Stimulated activated CD4-positive, alpha-beta T cell treated with anti-CD3 and anti-CD28 coated beads, TNF-alpha, amount 100 ng/mL, for 4 hours (primary cell): ENCODE measurements around the gene TMEM212.
"Not testable (repeated sequence)": the region's sequence is repeated elsewhere in the genome, so short reads cannot be mapped to it uniquely, and the experiment has no call there.

Experiments used
- DNase-seq, 3 experiments: peaks; one replicate each; pipeline ENCODE4 v3.0.0-alpha.2; 2020; ENCODE audit warnings: low read depth in 3 of 3

Gene TMEM212

DNA sequence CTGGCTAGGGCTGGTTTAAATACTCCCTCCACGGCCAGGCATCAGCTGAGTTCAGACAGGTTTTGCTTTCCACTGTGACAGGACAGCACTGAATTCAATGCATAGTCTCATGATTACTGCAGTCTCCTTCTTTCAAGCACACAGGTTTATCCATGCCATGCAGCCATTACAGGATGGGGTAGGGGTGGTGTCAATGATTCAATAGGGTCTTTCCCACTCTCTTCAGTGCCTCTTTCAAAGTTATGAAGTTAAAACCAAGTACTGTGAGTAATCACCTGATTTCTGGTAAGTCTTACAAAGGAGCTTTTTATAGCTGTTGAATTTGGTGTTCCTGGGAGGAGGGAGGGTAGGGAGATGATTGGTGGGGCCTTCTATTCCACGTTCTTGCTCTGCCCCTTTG is 47.2 kb downstream of the TMEM212 start:
- no peak for DNase-seq

DNA sequence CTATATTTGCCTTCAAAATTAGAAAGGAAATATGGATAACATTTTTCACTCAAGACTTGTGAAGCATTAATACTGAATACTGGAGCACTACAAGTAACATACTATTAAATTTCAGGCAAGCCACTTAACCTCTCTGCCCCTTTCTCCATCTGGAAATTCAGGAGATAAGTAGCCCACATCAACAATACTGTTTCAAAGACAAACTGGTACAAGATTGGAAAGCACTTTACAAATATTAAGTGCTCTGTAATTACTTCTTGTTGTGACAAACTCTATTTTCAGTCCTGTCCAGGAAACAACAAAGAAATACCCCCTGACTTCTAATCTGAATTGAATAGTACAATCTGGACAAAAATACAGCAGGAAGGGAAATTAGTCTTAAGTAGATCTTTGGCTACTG is 49.3 kb downstream of the TMEM212 start:
- no peak for DNase-seq

DNA sequence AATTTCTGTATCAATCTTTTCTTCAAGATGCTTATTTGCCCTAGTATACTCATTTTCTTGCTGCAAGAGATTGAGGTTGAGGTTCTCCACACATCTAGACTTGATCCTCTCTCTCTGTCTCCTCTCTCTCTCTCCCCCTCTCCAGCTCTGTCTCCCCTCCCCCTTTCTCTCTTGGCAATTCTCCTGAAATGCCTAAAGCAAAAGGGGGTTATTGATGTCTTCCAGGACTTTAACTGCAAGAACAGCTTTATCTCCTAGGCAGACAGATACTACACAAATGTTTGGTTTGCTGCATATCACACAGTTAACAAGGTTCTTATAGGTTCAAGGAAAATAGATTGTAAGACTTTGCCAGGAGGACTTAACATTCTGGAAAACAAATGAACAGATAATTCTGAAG is 52.1 kb downstream of the TMEM212 start:
- no peak for DNase-seq

DNA sequence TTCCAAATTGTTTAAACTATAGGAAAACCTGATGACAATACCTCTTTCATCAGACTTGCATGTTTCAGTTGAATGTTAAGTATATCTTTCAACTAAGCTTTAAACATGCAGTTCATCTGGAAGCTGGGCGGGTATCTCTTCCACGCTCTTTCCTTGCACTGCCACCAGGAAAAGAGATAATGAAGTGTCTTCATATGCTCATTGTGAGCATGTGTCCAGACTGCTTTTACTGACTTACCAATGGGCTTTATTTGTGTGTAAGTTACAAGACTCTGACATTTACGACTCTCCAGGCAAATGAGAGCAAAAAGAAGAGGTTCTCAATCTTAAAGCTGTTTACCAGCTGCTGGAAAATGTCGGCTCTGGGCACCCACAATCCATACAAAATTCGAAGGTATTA is 52.8 kb downstream of the TMEM212 start:
- DNase-seq = no peak

DNA sequence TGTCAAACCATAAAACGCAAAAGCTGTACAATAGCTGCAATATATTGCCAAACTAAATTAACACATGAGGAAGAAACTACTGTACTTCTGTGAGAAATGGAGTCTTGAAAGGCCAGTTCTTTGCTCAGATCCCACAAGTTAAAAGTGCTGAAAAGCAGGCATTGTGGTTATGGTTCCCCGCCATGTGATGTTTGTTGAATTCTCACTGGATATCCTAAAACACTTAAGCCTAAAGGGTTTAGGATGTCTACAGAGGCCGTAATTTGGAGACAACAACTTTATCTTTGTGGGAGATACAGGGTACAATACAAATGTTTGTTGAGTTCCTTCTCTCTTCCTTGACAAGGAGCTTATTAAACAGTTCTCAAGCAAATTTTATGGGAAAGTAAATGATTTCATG is 53.2 kb downstream of the TMEM212 start:
- no peak for DNase-seq

DNA sequence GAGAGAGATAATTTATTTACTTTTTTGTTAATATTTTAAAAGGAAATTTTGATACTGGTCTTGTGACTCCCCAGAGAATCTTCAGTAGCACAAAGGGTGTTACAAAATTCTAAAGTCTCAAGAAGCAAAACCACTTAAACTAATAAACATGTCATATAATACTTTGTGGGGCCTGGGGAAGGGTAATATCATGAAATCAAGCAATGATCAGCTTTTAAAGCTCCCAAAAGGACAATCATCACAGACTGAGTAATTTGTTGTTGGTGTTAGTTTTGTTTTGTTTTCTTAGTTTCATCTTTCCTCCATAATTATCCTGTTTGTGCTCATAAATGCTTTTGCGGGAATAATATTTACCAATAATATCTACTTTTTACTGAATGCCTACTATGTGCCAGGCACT is 55.0 kb downstream of the TMEM212 start:
- DNase-seq = no peak

DNA sequence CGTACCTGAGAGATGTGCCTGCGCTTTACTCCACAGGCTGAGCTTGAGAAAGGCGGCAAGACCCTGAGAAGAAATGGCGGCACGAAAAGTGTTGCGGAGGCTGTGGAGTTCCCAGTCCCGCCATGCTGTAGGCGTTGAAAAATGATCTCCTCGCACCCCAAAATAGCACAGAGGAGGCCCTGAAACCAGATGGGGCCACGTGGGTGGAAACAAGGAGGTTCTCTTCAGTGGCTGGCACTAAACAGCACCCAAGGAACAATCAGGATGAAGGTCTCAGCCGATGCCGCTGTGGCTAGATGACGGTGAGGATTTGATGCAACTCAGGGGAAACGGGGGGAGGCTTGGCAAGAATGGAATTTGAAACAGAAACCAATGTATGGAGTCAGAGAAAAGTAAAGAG is 57.3 kb downstream of the TMEM212 start:
- no peak for DNase-seq

DNA sequence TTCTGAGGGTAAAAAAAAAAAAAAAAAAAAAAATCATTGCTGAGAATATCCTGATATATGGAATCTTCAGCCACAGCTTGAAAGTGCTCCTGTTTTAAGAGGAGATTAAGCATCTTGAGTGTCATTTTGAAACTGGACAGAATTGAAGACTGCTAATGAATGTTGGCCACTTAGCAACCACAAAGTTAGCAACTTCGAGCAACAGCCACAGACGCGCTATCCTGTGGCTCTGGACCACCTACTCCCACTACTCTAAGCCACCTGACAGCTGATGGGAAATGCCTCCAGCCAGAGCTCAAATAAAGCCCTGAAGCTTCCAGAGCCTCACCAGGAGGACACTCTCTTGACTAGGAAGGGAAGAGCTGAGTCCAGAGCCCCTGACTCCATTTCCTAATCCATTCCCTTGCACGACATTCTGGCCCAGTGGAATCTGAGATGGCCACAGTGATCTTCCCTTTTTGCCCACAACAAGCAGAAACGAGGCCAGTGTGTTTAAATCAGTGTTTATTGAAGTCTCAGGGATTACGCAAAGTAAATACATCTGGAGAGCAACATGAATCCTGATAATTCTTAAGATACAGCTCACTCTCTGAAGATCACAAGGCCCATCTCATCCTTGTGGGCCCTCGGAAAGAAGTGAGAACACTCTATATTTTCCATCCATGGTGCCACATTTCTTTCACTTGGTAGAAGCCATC is 58.6 kb downstream of the TMEM212 start:
- no peak for DNase-seq

DNA sequence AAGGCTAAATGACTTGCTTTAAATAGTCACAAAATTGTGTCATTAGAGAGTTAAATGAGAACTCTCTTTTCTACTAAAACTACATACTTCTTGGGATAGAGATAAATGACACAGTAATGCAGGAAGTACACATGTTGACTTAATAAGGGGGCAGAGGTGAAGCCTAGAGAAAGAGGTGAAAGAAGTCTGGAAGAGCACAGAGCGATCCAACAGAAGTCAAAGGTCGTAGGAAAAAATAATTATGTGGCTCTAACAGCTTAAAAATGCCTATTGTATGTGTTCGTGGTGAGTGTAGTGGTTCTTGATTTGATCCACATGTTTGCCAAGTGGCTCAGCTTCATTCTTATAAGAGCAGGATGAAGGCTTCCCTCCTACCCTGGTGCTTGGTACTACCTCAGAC is 61.7 kb downstream of the TMEM212 start:
- no peak for DNase-seq

DNA sequence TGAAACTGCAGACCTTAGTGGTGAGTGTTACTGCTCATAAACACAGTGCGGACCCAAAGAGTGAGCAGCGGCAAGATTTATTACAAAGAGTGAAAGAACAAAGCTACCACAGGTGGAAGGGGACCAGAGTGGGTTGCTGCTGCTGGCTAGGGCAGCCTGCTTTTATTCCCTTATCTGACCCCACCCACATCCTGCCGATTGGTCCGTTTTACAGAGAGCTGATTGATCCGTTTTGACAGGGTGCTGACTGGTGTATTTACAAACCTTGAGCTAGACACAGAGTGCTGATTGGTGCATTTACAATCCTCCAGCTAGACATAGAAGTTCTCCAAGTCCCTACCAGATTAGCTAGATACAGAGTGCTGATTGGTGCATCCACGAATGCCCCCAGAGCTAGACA is 63.4 kb downstream of the TMEM212 start:
- not testable (repeated sequence) for DNase-seq

DNA sequence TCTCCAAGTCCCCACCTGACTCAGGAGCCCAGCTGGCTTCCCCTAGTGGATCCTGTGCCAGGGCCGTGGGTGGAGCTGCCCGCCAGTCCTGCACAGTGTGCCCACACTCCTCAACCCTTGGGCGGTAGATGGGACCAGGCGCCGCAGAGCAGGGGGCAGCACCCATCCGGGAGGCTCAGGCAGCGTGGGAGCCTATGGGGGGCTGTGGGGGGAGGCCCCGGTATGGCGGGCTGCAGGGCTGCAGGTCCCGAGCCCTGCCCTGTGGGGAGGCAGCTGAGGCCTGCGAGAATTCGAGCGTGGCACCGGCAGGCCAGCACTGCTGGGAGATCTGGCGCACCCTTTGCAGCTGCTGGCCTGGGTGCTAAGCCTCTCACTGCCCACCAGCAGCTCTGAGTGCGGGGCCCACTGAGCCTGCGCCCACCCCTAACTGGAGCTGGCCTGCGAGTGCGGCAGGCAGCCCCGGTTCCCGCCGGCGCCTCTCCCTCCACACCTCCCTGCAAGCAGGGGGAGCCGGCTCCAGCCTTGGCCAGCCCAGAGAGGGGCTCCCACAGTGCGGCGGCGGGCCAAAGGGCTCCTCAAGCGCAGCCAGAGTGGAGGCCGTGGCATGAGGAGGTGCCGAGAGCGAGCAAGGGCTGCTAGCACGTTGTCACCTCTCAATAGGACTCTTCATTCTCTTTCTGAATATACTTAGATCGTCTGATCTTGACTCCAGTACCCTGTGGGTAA is 64.0 kb downstream of the TMEM212 start:
- no peak for DNase-seq

DNA sequence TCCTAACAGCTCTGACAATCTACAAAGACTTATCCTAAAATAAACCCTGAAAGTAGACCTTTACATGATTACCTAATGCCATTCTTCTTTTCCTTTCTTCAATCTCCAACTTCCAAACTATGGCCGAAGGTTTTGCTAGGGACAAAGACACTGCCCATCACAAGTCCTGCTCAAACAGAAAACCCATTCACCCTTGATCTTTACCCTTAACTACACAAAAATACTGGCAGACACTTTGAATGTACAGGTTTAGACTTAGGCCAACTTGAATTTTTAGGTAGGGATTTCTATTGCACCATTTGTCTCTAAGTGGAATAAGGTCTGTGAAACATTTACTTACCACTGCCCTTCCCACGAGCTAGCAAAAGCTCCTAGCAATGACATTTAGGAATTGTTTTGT is 64.6 kb downstream of the TMEM212 start:
- no peak for DNase-seq

DNA sequence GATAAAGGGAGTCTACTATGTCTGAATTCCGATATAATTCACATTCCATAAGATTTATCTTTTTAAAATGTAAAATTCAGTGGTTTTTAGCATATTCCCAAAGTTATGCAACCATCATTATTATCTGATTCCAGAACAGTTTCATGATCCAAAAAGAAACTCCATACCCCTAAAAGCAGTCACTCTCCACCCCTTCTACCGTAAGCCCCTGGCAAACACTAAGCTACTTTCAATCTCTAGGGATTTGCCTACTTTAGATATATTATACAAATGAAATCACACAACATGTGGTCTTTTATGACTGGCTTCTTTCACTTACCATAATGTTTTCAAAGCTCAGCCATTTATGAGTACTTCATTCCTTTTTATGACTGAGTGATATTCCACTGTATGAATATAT is 65.6 kb downstream of the TMEM212 start:
- no peak for DNase-seq
